GM21528 (cell line): ENCODE measurements around the gene CYP2W1.

ENCODE experiments used
- ATAC-seq: cut with Tn5 transposase; IDR thresholded peaks from one replicate; pipeline ENCODE4 v1.9.1; 2021; ENCODE audit warnings: mild to moderate bottlenecking, moderate library complexity; ENCODE audit not compliant: unreplicated experiment, low FRiP score

CYP2W1 gene

DNA sequence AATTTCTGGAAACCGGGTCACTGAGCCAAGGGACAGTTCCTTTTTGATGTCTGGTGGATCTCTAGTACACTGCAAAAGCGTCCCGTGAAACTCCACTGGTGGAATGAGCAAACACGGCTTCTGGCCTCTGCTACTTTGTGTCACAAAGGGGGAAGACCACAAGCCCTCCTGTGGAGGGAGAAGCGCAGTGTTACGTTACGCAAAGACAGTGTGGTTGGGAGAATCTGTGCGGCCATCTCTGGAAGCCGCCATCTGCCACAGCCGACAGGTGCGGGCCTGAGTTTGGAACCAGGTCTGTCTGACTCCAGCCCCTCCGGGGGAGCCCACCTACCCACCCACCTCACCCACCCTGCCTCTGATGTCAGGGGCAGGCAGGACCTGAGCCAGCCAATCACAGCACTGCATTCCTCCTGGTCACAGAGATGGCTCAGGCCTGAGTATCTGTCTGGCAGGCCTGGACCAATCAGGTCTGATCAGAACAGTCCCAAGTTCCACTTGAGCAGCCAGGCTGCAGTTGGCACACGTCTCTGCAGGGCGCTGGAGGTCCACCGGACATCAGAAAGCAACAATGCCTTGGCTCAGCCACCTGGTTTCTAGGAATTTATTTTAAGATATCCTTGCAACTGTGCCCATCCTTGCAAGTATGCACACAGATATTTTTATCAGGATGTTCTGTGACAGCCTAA lies 3.0 kb upstream of the CYP2W1 start:
- no peak for ATAC-seq

DNA sequence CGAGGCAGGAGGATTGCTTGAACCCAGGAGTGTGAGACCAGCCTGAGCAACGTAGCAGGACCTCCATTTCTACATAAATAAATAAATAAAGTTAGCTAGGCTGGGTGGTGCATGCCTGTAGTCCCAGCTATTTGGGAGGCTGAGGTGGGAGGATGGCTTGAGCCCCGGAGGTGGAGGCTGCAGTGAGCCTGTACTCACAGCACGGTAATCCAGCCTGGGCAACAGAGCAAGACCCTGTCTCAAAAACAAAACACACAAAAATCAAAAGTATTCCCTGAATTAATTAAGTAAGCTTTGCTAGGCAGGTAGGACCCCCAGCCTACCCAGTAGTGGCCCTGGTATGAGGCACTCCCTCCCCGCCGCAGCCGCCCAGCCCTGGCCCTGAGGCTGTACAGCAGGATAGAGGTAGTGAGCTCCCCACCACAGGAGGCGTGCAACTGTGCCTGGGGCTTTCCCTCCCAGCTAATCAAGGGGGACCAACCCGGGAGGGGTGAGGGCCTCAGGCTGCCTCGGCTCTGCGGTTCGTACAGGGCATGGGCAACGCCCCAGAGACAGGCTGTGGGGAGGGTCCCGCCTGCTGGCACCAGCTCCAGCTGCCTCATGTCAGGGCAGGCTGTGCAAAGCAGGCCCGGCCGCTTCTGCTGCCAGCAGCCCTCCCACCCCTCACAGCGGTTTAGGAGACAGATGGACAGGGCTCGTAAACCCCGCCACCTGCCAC lies 1.0 kb upstream of the CYP2W1 start:
- no peak for ATAC-seq

DNA sequence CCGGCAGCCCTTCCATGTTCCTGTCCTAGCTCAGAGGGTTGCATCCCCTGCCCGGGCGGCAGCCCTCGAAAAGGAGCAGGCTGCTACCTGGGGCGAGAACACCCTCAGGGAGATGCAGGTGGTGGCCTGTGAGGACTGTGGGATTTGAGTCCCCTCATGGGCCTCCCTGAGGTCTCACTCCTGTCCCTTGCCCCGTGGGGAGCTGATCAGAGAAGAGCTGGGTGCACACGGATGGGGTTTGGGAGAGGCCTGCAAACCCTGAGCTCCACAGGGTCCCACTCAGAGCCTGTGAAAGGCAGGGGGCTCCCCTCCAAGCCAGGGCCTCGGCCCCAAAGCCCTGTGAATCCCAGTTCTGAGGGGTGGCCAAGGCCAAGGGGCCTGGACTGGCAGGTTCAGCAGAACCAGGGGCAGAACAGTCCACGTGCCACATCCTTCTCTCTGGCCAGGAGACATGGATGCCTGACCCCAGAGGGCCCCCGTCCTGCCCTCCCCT lies 424 bp upstream of the CYP2W1 start:
- ATAC-seq: no peak

DNA sequence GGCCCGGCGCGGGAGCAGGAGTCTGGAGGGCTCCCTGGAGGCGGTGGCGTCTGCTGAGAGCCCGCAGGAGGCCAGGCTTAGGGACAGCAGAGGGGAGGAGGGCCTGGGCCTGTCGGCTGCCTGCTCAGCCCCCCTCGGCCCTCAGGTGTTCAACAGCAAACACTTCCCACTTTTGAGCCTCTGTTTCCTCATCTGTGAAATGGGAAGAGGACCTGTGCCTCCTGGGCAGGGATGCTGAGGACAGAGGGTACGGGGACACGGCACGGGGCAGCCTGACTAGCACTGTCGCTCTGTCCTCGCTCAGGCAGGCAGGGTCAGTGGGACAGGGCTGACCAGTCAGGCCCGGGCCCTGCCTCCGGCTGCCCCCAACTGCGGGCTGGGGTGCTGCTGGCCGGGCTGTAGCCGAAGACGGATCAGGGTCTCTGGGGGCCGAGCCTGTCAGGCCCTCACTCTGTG lies 663 bp downstream of the CYP2W1 start:
- no peak for ATAC-seq

DNA sequence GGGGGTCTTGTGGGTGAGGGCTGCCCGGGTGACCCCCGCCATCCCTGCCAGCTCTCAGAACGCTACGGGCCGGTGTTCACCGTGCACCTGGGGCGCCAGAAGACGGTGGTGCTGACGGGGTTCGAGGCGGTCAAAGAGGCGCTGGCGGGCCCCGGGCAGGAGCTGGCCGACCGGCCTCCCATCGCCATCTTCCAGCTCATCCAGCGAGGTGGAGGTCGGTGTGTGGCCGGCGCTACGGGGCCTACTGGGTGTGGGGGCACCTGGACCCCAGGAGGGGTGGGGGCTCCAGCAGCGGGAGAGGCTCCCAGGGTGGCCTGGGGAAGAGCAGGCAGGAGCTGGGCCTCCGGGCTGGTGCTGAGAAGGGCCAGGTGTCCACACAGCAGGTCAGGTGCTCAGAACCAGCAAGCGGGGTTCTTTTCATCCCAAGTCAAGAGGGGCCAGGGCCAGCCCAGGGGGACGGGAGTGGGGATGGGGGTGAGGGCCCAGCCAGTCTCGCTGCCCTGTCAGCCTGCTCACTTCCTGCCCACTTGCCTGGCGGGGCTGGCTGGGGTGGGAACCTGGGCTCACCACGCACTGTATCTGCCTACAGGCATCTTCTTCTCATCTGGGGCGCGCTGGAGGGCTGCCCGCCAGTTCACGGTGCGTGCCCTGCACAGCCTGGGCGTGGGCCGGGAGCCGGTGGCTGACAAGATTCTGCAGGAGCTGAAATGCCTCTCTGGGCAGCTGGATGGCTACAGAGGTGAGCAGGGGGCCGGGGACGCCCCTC lies 1.6 kb downstream of the CYP2W1 start:
- no peak for ATAC-seq

DNA sequence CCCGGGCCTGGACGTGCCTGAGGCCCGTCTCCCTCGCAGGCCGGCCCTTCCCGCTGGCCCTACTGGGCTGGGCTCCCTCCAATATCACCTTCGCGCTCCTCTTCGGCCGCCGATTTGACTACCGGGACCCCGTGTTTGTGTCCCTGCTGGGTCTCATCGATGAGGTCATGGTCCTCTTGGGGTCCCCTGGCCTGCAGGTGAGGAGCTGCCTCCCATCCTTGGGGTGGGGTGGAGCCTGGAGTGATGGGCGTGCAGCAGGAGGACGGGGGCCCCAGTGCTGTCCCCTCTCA lies 2.1 kb downstream of the CYP2W1 start:
- no peak for ATAC-seq

DNA sequence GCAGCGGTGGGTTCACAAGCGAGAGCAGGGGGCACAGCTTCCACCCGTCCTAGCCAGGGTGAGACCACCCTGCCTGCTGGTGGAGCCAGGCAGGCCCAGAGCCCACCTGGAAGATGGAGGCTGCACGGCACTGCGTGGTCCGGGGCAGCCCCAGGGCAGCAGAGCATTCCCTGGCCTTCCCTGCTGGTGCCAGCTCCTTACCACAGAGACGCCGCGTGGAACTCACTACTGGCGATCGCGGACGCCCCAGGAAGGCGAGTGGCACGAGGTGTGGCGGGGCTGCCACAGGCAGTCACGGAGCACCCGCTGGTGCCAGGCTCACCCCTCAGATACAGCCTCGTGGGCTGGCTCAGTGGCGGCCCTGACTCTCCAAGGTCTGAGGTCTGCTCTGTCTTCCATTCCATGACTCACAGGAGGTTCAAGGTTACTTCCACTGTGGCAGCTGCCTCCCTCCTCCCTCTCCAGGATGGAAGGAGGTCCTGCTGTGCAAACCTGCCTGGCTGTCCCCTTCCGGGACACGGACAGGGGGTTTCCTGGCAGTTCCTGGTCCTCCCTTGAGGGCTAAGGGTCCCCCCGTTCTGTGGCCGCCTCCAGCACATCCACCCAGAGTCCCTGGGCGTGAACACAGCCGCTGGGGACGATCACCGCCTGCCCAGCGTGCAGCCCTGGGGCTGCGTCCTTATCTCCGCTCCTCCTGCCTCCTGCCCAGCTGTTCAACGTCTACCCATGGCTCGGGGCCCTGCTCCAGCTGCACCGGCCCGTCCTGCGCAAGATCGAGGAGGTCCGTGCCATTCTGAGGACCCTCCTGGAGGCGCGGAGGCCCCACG lies 3.1 kb downstream of the CYP2W1 start:
- no peak for ATAC-seq

DNA sequence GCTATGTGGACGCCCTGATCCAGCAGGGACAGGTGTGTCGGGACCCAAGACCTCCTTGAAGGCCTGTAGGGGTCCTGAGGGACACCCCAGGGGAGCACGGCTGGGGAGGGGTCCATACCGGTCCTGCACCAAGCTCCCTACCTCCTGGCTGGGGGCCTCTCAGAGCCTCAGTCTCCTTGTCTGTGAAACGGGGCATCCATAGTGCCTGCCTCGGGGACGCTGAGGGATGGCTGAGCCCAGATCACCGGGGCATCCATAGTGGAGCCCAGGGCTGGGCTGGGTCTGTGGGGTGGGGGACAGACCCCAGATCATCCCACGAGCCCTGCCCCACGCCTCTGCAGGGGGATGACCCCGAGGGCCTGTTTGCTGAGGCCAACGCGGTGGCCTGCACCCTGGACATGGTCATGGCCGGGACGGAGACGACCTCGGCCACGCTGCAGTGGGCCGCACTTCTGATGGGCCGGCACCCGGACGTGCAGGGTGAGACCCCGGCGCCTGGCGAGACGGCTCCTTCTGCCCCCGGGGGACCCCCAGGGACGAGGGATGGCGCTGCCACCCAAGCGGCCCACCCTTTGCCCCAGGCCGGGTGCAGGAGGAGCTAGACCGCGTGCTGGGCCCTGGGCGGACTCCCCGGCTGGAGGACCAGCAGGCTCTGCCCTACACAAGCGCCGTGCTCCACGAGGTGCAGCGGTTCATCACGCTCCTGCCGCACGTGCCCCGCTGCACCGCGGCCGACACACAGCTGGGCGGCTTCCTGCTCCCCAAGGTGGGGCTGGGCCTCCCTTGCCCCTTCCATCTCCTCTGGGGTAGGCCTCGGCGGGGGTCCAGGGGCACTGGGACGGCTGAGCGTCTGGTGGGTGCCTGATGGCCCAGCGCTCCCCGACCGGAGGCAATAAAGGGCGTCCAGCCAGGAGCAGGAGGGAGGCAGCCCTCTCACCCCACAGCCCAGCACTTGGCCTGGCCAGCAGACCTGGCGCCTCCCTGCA lies 4.1 kb downstream of the CYP2W1 start:
- ATAC-seq: no peak

DNA sequence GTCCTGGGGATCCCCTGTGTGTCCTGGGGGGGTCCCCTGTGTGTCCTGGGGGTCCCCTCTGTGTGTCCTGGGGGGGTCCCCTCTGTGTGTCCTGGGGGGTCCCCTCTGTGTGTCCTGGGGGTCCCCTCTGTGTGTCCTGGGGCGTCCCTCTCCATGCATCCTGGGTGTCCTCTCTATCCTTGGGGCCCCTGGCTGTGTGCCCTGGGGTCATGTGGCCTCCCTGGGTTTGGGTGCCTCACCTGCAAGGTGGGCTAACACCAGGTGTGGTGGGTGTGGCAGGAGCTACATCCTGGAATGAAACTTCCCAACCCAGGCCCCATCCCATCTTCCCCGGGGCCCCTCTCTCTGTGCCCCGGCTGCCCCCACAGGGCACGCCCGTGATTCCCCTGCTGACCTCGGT lies 4.9 kb downstream of the CYP2W1 start:
- ATAC-seq: no peak

DNA sequence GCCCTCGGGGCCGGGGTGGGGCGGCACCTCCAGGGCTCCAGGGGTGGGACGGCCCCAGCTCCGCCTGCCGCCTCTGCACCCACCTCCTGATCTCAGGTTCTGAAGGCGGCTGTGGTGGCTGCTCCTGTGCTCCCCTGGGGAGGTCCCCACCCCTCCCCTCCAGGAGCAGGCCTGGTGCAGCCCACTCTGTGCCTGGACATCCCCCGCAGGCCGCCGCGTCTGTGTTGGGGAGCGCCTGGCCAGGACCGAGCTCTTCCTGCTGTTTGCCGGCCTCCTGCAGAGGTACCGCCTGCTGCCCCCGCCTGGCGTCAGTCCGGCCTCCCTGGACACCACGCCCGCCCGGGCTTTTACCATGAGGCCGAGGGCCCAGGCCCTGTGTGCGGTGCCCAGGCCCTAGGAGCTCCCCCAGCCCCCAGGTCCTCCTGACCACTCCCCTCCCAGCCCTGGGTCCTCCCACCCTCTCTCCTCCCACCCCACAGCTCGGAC lies 5.5 kb downstream of the CYP2W1 start:
- no peak for ATAC-seq

DNA sequence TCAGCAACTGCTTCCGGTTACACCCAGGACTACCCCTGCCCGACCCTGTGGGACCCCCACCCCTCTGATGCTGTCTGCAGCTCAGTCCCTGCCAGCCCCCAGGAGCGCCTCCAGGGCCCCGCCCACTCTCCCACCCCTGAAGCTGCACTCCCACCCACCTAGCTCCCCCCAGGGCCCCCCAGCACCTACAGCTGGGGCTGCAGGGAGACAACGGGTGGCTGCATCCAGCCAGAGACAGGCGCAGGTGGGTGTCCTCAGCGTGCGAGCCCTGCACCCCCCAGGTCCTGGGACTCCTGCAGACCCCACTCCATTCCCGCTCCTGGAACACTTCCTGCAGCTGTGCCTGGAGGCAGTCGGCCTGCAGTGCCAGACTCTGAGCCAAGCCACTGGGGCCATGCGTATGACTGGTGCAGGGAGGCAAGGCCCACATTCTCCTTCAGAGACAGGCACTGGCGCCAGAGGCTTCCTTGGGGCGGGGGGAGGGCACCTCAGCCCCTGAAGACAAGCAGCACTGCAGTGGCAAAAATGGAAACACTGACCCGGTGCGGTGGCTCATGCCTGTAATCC lies 6.1 kb downstream of the CYP2W1 start:
- no peak for ATAC-seq

DNA sequence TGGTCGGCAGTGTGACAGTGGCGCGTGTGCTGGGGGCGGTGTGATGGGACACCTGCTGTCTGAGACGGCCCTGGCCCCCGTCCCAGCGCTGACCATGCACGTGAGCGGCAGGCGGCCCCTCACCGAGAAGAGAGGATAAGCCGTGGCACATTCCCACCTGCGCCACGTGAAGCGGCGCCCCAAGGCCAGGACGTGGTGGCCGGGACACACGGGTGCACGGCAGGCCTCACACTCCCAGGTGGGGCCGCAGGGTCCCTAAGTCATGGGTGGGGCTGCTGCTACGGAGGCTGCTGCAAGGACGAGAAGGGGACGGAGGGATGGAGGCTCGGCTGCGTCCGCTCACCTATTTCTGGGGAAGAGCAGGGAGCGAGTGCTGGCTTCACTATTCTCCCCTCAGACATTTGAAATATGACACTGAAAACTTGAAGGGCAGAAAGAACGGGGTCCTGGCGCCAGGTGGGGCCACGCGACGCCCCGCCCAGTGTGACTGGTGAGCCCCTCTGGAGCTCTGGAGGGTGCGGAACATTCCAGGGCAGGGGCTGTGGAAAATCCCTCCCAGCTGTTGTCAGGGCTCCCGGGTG lies 7.5 kb downstream of the CYP2W1 start:
- ATAC-seq: no peak

DNA sequence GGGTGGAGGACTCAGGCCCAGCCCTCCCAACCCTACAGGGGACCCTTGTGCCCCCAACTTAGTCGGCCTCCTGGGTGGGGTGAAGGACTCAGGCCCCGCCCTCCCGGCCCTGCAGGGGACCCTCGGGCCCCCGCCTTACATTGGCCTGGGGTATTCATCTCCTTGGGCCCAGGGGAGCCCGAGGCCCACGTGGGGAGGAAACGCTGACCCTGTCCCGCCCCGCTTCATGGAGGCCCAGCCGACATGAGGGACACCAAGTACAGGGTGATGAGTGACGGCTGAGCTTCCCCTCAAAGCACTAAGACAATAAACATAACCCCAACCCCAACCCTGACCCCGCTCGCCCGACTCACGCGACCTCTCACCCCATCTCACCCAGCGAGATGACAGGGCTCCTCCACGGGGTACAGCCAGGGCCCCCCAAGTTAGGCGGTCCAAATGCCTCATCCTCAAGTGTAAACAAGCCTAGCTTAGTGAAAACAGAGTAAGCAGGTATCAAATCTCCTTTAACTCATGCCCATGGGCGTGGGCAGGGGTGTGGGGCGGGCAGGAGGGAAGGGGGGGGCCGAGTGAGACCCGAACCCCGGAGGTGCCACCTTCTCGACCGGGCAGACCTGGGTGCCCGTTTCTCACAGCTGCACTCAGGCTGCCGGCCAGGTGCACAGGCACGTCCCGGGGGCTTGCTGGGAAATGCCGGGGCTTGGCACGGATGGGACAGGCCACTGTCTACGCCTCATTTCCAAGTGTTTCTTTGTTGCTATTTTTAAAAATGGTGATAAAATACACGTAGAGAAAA lies 8.2 kb downstream of the CYP2W1 start:
- ATAC-seq: no peak

DNA sequence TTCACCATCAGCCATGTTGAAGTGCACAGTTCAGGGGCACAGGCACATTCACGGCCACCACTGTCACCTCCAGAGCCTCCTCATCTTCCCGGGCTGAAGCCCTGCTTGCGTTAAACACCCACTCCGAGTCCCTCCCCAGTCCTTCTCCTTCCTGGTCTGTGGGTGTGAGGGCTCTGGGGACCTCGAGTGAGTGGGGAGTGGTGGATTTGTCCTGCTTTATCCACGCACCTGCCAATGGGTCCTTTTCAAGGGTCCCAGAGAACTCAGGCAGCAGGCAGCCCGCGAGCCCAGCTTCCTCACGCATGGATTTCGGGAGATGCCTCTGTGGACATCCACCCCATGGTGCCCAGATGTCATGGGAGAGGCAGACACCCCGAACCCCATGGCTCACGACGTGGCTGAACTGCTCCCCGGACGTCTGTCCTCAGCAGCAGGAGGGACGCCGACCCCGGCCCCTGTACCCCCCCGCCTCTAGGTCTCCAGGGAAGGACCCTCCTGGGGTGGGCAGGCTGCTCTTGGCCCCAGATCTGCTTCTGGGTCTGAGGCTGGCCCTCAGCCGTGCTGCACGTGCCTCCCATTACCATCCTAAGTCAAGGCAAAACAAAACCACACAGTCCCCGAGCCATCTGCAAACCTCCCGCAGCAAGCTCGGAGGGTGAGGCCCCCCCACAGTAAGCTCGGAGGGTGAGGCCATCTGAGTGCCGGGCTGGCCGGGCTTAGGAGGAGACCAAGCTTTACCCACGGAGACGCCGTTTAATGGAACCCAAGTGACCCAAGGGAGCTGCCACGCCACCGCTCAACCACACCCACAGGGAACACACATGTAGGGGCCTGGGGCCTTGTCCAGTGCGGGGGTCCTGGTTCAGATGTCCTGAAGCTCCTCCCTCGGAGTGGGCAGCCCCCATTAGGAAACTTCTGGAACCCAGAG lies 9.0 kb downstream of the CYP2W1 start:
- no peak for ATAC-seq

DNA sequence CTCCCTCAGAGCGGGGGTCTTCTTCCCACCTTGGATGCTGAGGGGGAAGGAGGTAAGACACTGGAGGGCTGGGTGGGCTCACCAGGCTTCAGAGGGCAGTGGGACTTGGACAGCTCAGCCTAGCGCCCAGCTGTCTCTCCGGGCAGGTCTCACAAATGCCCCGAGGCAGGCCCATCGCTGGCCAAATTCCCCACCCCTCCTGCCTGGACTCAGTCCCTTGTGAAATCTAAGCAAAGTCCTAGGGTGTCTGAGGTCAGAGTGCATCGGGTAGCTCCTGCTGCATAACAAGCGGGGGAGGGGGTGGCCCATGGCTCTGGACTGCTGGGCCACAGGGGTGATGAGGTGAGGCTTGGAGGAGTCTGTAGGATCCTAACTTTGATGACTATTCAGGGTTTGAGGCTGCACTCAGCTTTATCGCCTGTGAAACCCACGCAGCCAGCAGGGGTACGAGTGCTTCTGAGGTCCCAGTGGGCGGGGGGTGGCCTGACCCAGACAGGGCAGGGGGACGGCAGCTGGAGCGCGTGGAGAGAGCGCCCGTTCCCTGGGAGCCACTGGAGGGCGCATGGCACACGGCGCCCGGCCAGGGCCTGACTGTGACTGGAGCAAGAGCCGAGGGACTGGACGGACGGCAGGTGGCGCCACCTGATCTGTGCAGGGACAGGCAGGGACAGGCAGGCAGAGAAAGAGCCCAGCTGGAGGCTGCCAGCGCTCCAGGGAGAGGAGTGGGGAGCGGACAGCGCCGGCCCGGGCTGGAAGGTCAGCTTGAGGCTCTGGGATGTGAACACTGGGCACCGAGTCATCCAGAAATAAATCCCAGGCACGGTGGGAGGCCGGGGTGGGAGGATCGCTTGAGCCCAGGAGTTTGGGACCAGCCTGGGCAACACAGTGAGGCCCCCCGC lies 10.0 kb downstream of the CYP2W1 start:
- peak; percentile 78 for ATAC-seq
